Activated naive CD8-positive, alpha-beta T cell treated with anti-CD3 and anti-CD28 coated beads for 36 hours (primary cell): Measurements from ENCODE around the gene NSG1. TPM values are rescaled to one million over a fixed set of nuclear protein-coding genes. Genes with fewer than 3 reads are reported as not detected.

Experiments used
- DNase-seq: peaks from one replicate; pipeline ENCODE4 v3.0.0; 2021
- H3K27ac Mint-ChIP-seq: one replicate; pipeline ENCODE4 v1.8.0; 2022; ENCODE audit warnings: mild to moderate bottlenecking, moderate library complexity, mixed read lengths
- H3K27me3 Mint-ChIP-seq: one replicate; pipeline ENCODE4 v1.8.0; 2022; ENCODE audit warnings: mild to moderate bottlenecking, mixed read lengths
- H3K36me3 Mint-ChIP-seq: one replicate; pipeline ENCODE4 v1.8.0; 2021; ENCODE audit warnings: mild to moderate bottlenecking, mixed read lengths
- H3K4me1 Mint-ChIP-seq: one replicate; pipeline ENCODE4 v1.8.0; 2021; ENCODE audit warnings: mixed read lengths
- H3K4me3 Mint-ChIP-seq: one replicate; pipeline ENCODE4 v1.8.0; 2022; ENCODE audit warnings: mild to moderate bottlenecking, moderate library complexity, mixed read lengths
- H3K9me3 Mint-ChIP-seq: one replicate; pipeline ENCODE4 v1.8.0; 2022; ENCODE audit warnings: mixed read lengths
- total RNA-seq, 2 experiments: library from RNA; stranded (reverse); gene quantifications; one replicate each; pipeline ENCODE4 v1.2.3, GENCODE V29; 2021

Gene NSG1
- total RNA-seq, 2 experiments from 2014 or later: 3.8 to 4.7 TPM

- Mint-ChIP-seq H3K27me3 (no peaks in the 10 kb centered on the region), H3K4me1 (no peaks in the 10 kb centered on the region), H3K36me3 (peaks cover 2% of the 10 kb centered on the region), H3K9me3 (peaks cover 7% of the 10 kb centered on the region), H3K4me3 (no peak overlapping the region), H3K27ac (no peak overlapping the region)
- DNase-seq: no peak
Measured at GRCh38 chr4:4361883-4362282, 25.0 kb upstream of the NSG1 start.

GRCh38 chr4:4362991-4363697 lies 23.8 kb upstream of the NSG1 start:
- Mint-ChIP-seq H3K36me3 (peaks cover 2% of the 10 kb centered on the region), H3K9me3 (peaks cover 9% of the 10 kb centered on the region), H3K4me3 (no peak overlapping the region), H3K27ac (no peak overlapping the region), H3K27me3 (no peaks in the 10 kb centered on the region), H3K4me1 (no peaks in the 10 kb centered on the region)
- no peak for DNase-seq

GRCh38 chr4:4364061-4364460 lies 22.8 kb upstream of the NSG1 start:
- Mint-ChIP-seq H3K4me1 (no peaks in the 10 kb centered on the region), H3K36me3 (peaks cover 2% of the 10 kb centered on the region), H3K9me3 (peaks cover 9% of the 10 kb centered on the region)

GRCh38 chr4:4364486-4365208 lies 22.3 kb upstream of the NSG1 start:
- Mint-ChIP-seq H3K27me3 (no peaks in the 10 kb centered on the region), H3K27ac (no peak overlapping the region), H3K9me3 (peaks cover 9% of the 10 kb centered on the region), H3K36me3 (peaks cover 2% of the 10 kb centered on the region), H3K4me1 (no peaks in the 10 kb centered on the region), H3K4me3 (no peak overlapping the region)
- no peak for DNase-seq

More at GRCh38 chr4:4364061-4364460, 22.8 kb upstream of the NSG1 start:
- Mint-ChIP-seq H3K27ac (no peak overlapping the region), H3K27me3 (no peaks in the 10 kb centered on the region), H3K4me3 (no peak overlapping the region)
- DNase-seq: no peak

GRCh38 chr4:4368809-4369580 lies 17.9 kb upstream of the NSG1 start:
- H3K27me3 Mint-ChIP-seq: no peaks in the 10 kb centered on the region
- H3K4me1 Mint-ChIP-seq: no peaks in the 10 kb centered on the region
- H3K4me3 Mint-ChIP-seq: no peak overlapping the region
- DNase-seq: no peak
- H3K27ac Mint-ChIP-seq: no peak overlapping the region
- peaks cover 9% of the 10 kb centered on the region for H3K9me3 Mint-ChIP-seq
- peaks cover 2% of the 10 kb centered on the region for H3K36me3 Mint-ChIP-seq

GRCh38 chr4:4374388-4375098 lies 12.4 kb upstream of the NSG1 start:
- no peaks in the 10 kb centered on the region for H3K27me3 Mint-ChIP-seq
- H3K9me3 Mint-ChIP-seq: peaks cover 8% of the 10 kb centered on the region
- no peaks in the 10 kb centered on the region for H3K36me3 Mint-ChIP-seq
- H3K27ac Mint-ChIP-seq: no peak overlapping the region
- DNase-seq: no peak
- H3K4me3 Mint-ChIP-seq: no peak overlapping the region
- no peaks in the 10 kb centered on the region for H3K4me1 Mint-ChIP-seq

- H3K4me1 Mint-ChIP-seq: no peaks in the 10 kb centered on the region
- DNase-seq: no peak
- no peaks in the 10 kb centered on the region for H3K36me3 Mint-ChIP-seq
Measured at GRCh38 chr4:4376074-4376473, 10.8 kb upstream of the NSG1 start.

GRCh38 chr4:4377191-4377590 lies 9.7 kb upstream of the NSG1 start:
- no peak overlapping the region for H3K27ac Mint-ChIP-seq
- DNase-seq: no peak
- H3K27me3 Mint-ChIP-seq: no peaks in the 10 kb centered on the region
- peaks cover 8% of the 10 kb centered on the region for H3K9me3 Mint-ChIP-seq
- no peaks in the 10 kb centered on the region for H3K4me1 Mint-ChIP-seq
- no peak overlapping the region for H3K4me3 Mint-ChIP-seq
- no peaks in the 10 kb centered on the region for H3K36me3 Mint-ChIP-seq

More at GRCh38 chr4:4376074-4376473, 10.8 kb upstream of the NSG1 start:
- Mint-ChIP-seq H3K27ac (no peak overlapping the region), H3K9me3 (peaks cover 8% of the 10 kb centered on the region), H3K4me3 (no peak overlapping the region), H3K27me3 (no peaks in the 10 kb centered on the region)

GRCh38 chr4:4377732-4378460 lies 9.0 kb upstream of the NSG1 start:
- no peaks in the 10 kb centered on the region for H3K4me1 Mint-ChIP-seq
- H3K36me3 Mint-ChIP-seq: no peaks in the 10 kb centered on the region
- peaks cover 8% of the 10 kb centered on the region for H3K9me3 Mint-ChIP-seq
- H3K4me3 Mint-ChIP-seq: no peak overlapping the region
- no peaks in the 10 kb centered on the region for H3K27me3 Mint-ChIP-seq
- DNase-seq: no peak
- no peak overlapping the region for H3K27ac Mint-ChIP-seq

GRCh38 chr4:4379540-4380087 lies 7.3 kb upstream of the NSG1 start:
- DNase-seq: no peak
- Mint-ChIP-seq H3K27me3 (peaks cover 12% of the 10 kb centered on the region), H3K36me3 (no peaks in the 10 kb centered on the region), H3K27ac (no peak overlapping the region), H3K9me3 (peaks cover 4% of the 10 kb centered on the region), H3K4me1 (peaks cover 2% of the 10 kb centered on the region), H3K4me3 (no peak overlapping the region)

GRCh38 chr4:4383085-4383484 lies 3.8 kb upstream of the NSG1 start:
- H3K4me1 Mint-ChIP-seq: peaks cover 11% of the 10 kb centered on the region
- H3K9me3 Mint-ChIP-seq: no peaks in the 10 kb centered on the region
- no peaks in the 10 kb centered on the region for H3K36me3 Mint-ChIP-seq
- DNase-seq: no peak
- H3K4me3 Mint-ChIP-seq: no peak overlapping the region
- H3K27me3 Mint-ChIP-seq: peaks cover 22% of the 10 kb centered on the region
- no peak overlapping the region for H3K27ac Mint-ChIP-seq

GRCh38 chr4:4384837-4385236 lies 2.1 kb upstream of the NSG1 start:
- Mint-ChIP-seq H3K27ac (no peak overlapping the region), H3K4me3 (no peak overlapping the region), H3K36me3 (no peaks in the 10 kb centered on the region), H3K9me3 (no peaks in the 10 kb centered on the region), H3K4me1 (peaks cover 15% of the 10 kb centered on the region), H3K27me3 (peaks cover 22% of the 10 kb centered on the region)
- DNase-seq: no peak

- no peak for DNase-seq
- Mint-ChIP-seq H3K4me1 (peaks cover 15% of the 10 kb centered on the region), H3K27ac (no peak overlapping the region), H3K9me3 (no peaks in the 10 kb centered on the region), H3K4me3 (peak overlapping the region; percentile 83), H3K27me3 (peaks cover 22% of the 10 kb centered on the region), H3K36me3 (no peaks in the 10 kb centered on the region)
Measured at GRCh38 chr4:4385729-4386295, 1.1 kb upstream of the NSG1 start.

- Mint-ChIP-seq H3K4me1 (peaks cover 15% of the 10 kb centered on the region), H3K9me3 (no peaks in the 10 kb centered on the region), H3K36me3 (no peaks in the 10 kb centered on the region), H3K27me3 (peaks cover 22% of the 10 kb centered on the region), H3K27ac (no peak overlapping the region), H3K4me3 (peak overlapping the region; percentile 83)
- DNase-seq: peak; percentile 55
Measured at GRCh38 chr4:4386296-4386735, 586 bp upstream of the NSG1 start.
